ENCODE results near the gene SEPTIN5.
"Not testable (repeated sequence)": the region's sequence is repeated elsewhere in the genome, so short reads cannot be mapped to it uniquely, and the experiment has no call there.

Gene SEPTIN5

GRCh38 chr22:19693581-19693980 lies 20.7 kb upstream of the SEPTIN5 start:
- Mint-ChIP-seq H3K4me1 (ENCODE audit: low read depth) (no peaks in the 10 kb centered on the region), H3K36me3 (ENCODE audit: low read depth) (no peaks in the 10 kb centered on the region), H3K27me3 (ENCODE audit: low read depth) (peaks cover 4% of the 10 kb centered on the region), H3K9me3 (no peaks in the 10 kb centered on the region), H3K4me3 (no peak overlapping the region), H3K27ac (no peak overlapping the region)

GRCh38 chr22:19693981-19694670 lies 20.2 kb upstream of the SEPTIN5 start:
- Mint-ChIP-seq H3K4me1 (ENCODE audit: low read depth) (no peaks in the 10 kb centered on the region), H3K9me3 (no peaks in the 10 kb centered on the region), H3K36me3 (ENCODE audit: low read depth) (no peaks in the 10 kb centered on the region), H3K27me3 (ENCODE audit: low read depth) (peaks cover 4% of the 10 kb centered on the region), H3K27ac (no peak overlapping the region), H3K4me3 (no peak overlapping the region)

DNA sequence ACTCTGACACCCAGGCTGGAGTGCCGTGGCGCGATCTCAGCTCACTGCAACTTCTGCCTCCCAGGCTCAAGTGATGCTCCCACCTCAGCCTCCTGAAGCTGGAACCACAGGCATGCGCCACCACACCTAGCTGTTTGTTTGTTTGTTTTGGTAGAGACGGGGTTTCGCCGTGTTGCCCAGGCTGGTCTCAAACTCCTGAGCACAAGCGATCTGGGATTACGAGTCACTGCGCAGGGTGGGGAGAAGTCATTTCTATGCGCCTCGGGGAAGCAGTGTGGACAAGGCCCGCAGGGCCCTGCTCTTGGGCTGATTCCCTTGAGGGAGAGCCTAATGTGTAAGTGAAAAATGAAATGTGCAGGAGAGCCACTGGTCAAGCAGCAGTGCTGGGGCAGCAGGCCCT lies 19.6 kb upstream of the SEPTIN5 start:
- no peak overlapping the region for H3K27ac Mint-ChIP-seq
- H3K27me3 Mint-ChIP-seq (ENCODE audit: low read depth), result peaks cover 4% of the 10 kb centered on the region
- no peaks in the 10 kb centered on the region for H3K36me3 Mint-ChIP-seq (ENCODE audit: low read depth)
- H3K4me1 Mint-ChIP-seq (ENCODE audit: low read depth), result no peaks in the 10 kb centered on the region
- no peak overlapping the region for H3K4me3 Mint-ChIP-seq
- no peaks in the 10 kb centered on the region for H3K9me3 Mint-ChIP-seq

- Mint-ChIP-seq H3K27me3 (ENCODE audit: low read depth) (peaks cover 11% of the 10 kb centered on the region), H3K36me3 (ENCODE audit: low read depth) (no peaks in the 10 kb centered on the region), H3K27ac (no peak overlapping the region), H3K4me3 (no peak overlapping the region), H3K4me1 (ENCODE audit: low read depth) (no peaks in the 10 kb centered on the region), H3K9me3 (no peaks in the 10 kb centered on the region)
Observed at GRCh38 chr22:19696504-19697276, 17.6 kb upstream of the SEPTIN5 start.

GRCh38 chr22:19697871-19698270 lies 16.4 kb upstream of the SEPTIN5 start:
- peaks cover 11% of the 10 kb centered on the region for H3K27me3 Mint-ChIP-seq (ENCODE audit: low read depth)
- not testable (repeated sequence) for H3K9me3 Mint-ChIP-seq; H3K4me3 Mint-ChIP-seq; H3K36me3 Mint-ChIP-seq (ENCODE audit: low read depth); H3K4me1 Mint-ChIP-seq (ENCODE audit: low read depth); H3K27ac Mint-ChIP-seq

- no peaks in the 10 kb centered on the region for H3K36me3 Mint-ChIP-seq (ENCODE audit: low read depth)
- no peak overlapping the region for H3K4me3 Mint-ChIP-seq
- no peak overlapping the region for H3K27ac Mint-ChIP-seq
- H3K4me1 Mint-ChIP-seq (ENCODE audit: low read depth), result no peaks in the 10 kb centered on the region
- H3K9me3 Mint-ChIP-seq, result no peaks in the 10 kb centered on the region
- H3K27me3 Mint-ChIP-seq (ENCODE audit: low read depth), result peaks cover 11% of the 10 kb centered on the region
Observed at GRCh38 chr22:19700790-19701419, 13.4 kb upstream of the SEPTIN5 start.

- peaks cover 11% of the 10 kb centered on the region for H3K27me3 Mint-ChIP-seq (ENCODE audit: low read depth)
- no peaks in the 10 kb centered on the region for H3K4me1 Mint-ChIP-seq (ENCODE audit: low read depth)
- no peaks in the 10 kb centered on the region for H3K36me3 Mint-ChIP-seq (ENCODE audit: low read depth)
Observed at GRCh38 chr22:19701420-19702145, 12.7 kb upstream of the SEPTIN5 start.

DNA sequence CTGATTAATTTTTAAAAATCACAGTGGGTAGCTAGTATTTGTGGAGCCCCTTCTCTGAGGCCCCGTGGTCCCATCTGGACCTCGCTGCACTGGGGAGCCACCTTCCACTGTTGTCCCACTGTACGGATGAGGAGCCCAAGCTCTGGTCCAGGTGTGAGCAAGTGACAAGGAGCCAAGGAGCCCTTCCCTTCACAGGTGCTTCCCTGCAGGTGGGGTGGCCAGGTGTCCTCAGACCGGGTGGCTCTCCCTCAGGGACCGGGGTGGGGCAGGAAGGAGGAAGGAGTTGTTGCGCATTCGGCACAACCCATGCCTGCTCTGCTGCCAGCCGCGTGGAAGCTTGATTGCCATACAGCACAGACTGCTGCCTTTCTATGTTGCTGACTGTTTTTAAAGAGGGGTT lies 10.4 kb upstream of the SEPTIN5 start:
- peaks cover 11% of the 10 kb centered on the region for H3K27me3 Mint-ChIP-seq (ENCODE audit: low read depth)
- H3K4me3 Mint-ChIP-seq, result no peak overlapping the region
- H3K36me3 Mint-ChIP-seq (ENCODE audit: low read depth), result no peaks in the 10 kb centered on the region
- H3K27ac Mint-ChIP-seq, result no peak overlapping the region
- no peaks in the 10 kb centered on the region for H3K9me3 Mint-ChIP-seq
- no peaks in the 10 kb centered on the region for H3K4me1 Mint-ChIP-seq (ENCODE audit: low read depth)

More at GRCh38 chr22:19701420-19702145, 12.7 kb upstream of the SEPTIN5 start:
- no peak overlapping the region for H3K4me3 Mint-ChIP-seq
- no peak overlapping the region for H3K27ac Mint-ChIP-seq
- no peaks in the 10 kb centered on the region for H3K9me3 Mint-ChIP-seq

DNA sequence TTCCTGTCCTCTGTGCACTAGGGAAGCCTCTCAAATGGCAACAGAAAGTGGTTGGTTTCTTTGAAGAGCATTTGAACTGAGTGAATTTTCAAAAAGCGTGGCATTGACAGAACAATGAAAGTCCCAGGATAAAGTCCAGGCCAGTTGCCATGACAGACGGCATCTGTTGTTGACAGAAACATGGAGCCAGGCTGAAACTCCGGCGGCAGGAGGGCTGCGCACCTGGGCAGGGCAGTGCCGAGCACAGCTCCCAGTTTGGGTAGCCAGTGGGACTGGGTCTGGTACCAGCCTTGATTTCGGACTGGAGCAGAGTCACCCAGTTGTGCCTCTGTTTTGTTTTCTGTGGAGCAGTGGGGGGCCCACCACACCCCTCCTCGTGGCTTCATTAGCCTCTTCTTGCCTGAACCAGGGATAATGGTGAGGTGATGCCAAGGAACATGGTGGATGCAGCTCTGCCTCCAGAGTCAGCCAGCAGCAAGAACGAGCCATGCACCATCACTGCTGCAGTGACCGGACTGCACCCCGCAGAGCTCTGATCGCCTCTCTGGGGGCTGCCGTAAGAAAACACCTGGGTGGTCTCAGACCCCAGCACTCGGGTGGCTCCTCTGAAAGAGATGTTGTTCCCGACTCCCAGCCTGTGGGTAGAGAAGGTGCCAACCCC lies 9.8 kb upstream of the SEPTIN5 start:
- Mint-ChIP-seq H3K36me3 (ENCODE audit: low read depth) (no peaks in the 10 kb centered on the region), H3K4me1 (ENCODE audit: low read depth) (no peaks in the 10 kb centered on the region), H3K9me3 (no peaks in the 10 kb centered on the region), H3K4me3 (no peak overlapping the region), H3K27ac (no peak overlapping the region), H3K27me3 (ENCODE audit: low read depth) (peaks cover 11% of the 10 kb centered on the region)

- no peak overlapping the region for H3K4me3 Mint-ChIP-seq
- no peak overlapping the region for H3K27ac Mint-ChIP-seq
- H3K36me3 Mint-ChIP-seq (ENCODE audit: low read depth), result no peaks in the 10 kb centered on the region
- H3K4me1 Mint-ChIP-seq (ENCODE audit: low read depth), result no peaks in the 10 kb centered on the region
- peaks cover 9% of the 10 kb centered on the region for H3K27me3 Mint-ChIP-seq (ENCODE audit: low read depth)
- no peaks in the 10 kb centered on the region for H3K9me3 Mint-ChIP-seq
Observed at GRCh38 chr22:19705181-19705934, 8.9 kb upstream of the SEPTIN5 start.

- Mint-ChIP-seq H3K27ac (no peak overlapping the region), H3K27me3 (ENCODE audit: low read depth) (peaks cover under 1% of the 10 kb centered on the region), H3K4me3 (no peak overlapping the region), H3K4me1 (ENCODE audit: low read depth) (no peaks in the 10 kb centered on the region), H3K9me3 (no peaks in the 10 kb centered on the region), H3K36me3 (ENCODE audit: low read depth) (no peaks in the 10 kb centered on the region)
Observed at GRCh38 chr22:19706661-19707151, 7.6 kb upstream of the SEPTIN5 start.

- H3K36me3 Mint-ChIP-seq (ENCODE audit: low read depth), result no peaks in the 10 kb centered on the region
- no peak overlapping the region for H3K4me3 Mint-ChIP-seq
- no peak overlapping the region for H3K27ac Mint-ChIP-seq
- H3K27me3 Mint-ChIP-seq (ENCODE audit: low read depth), result peaks cover 7% of the 10 kb centered on the region
- no peaks in the 10 kb centered on the region for H3K4me1 Mint-ChIP-seq (ENCODE audit: low read depth)
- no peaks in the 10 kb centered on the region for H3K9me3 Mint-ChIP-seq
Observed at GRCh38 chr22:19707347-19708290, 6.7 kb upstream of the SEPTIN5 start.

Data from T-helper 1 cell treated with Interleukin-12 subunit alpha and Interleukin-12 subunit beta and Interleukin-4 antibody, amounts not matched to agents 30 μg/mL and 1 μg/mL, for 36 hours (primary cell).